ENCODE data around the gene COMT. TPM values are rescaled to one million over a fixed set of nuclear protein-coding genes. Genes with fewer than 3 reads are reported as not detected.
"Not testable (repeated sequence)": the region's sequence is repeated elsewhere in the genome, so short reads cannot be mapped to it uniquely, and the experiment has no call there.

The COMT gene
- total and polyA plus RNA-seq, 9 donors, result 23.1 to 200 (median 161) TPM

- WGBS, 3 donors, result 70 to 78% (median 75%) methylated on average over 9 of the region's 9 CpGs
- TF ChIP-seq EP300 (IDR thresholded peaks at IDR 0.05) (no peak), CTCF (IDR thresholded peaks at IDR 0.05) (no peak), POLR2A (IDR thresholded peaks at IDR 0.05) (no peak)
Measured at GRCh38 chr22:19933341-19934241, 8.0 kb upstream of the COMT start.

DNA sequence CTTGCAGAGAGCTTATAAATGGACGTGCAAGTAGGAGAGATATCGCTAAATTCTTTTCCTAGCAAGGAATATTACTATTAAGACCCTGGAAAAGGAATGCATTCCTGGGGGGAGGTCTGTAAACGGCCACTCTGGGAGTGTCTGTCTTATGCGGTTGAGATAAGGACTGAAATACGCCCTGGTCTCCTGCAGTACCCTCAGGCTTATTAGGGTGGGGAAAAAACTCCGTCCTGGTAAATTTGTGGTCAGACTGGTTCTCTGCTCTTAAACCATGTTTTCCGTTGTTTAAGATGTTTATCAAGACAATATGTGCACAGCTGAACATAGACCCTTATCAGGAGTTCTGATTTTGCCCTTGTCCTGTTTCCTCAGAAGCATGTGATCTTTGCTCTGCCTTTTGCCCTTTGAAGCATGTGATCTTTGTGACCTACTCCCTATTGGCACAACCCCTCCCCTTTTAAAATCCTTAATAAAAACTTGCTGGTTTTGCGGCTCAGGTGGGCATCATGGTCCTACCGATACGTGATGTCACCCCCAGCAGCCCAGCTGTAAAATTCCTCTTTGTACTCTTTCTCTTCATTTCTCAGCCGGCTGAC lies 6.4 kb upstream of the COMT start:
- H3K4me1 ChIP-seq (ENCODE audit: insufficient read depth); H3K4me3 ChIP-seq; DNase-seq; H3K9me3 ChIP-seq; intact Hi-C loops (cut with DNase I); H3K27ac ChIP-seq; H3K36me3 ChIP-seq; H3K27me3 ChIP-seq: not testable (repeated sequence)
- WGBS, 3 donors, result 89 to 91% (median 89%) methylated on average over 11 of the region's 11 CpGs

More at GRCh38 chr22:19933341-19934241, 8.0 kb upstream of the COMT start:
- H3K9me3 ChIP-seq, result no peaks in the 10 kb centered on the region
- no peaks in the 10 kb centered on the region for H3K27me3 ChIP-seq
- H3K27ac ChIP-seq, result no peak overlapping the region
- H3K36me3 ChIP-seq, result no peaks in the 10 kb centered on the region
- intact Hi-C loops (cut with DNase I), result no loop called here
- H3K4me3 ChIP-seq, result no peak overlapping the region
- DNase-seq, result no peak
- H3K4me1 ChIP-seq (ENCODE audit: insufficient read depth), result no peaks in the 10 kb centered on the region

GRCh38 chr22:19936513-19936912 lies 5.1 kb upstream of the COMT start:
- TF ChIP-seq POLR2A (IDR thresholded peaks at IDR 0.05), result no peak
- TF ChIP-seq EP300 (IDR thresholded peaks at IDR 0.05), result no peak
- TF ChIP-seq CTCF (IDR thresholded peaks at IDR 0.05), result no peak
- Histone ChIP-seq H3K9me3 (no peaks in the 10 kb centered on the region), H3K4me1 (ENCODE audit: insufficient read depth) (peaks cover 6% of the 10 kb centered on the region), H3K27ac (no peak overlapping the region), H3K27me3 (no peaks in the 10 kb centered on the region), H3K36me3 (no peaks in the 10 kb centered on the region), H3K4me3 (no peak overlapping the region)
- intact Hi-C loops (cut with DNase I), result no loop called here
- DNase-seq, result no peak
- WGBS, 3 donors, result 96 to 98% (median 96%) methylated on average over 7 of the region's 7 CpGs

GRCh38 chr22:19937616-19938473 lies 3.7 kb upstream of the COMT start:
- WGBS, 3 donors, result 89 to 91% (median 90%) methylated on average over 16 of the region's 16 CpGs
- Histone ChIP-seq H3K36me3 (no peaks in the 10 kb centered on the region), H3K27ac (no peak overlapping the region), H3K9me3 (no peaks in the 10 kb centered on the region), H3K4me3 (no peak overlapping the region), H3K27me3 (no peaks in the 10 kb centered on the region), H3K4me1 (ENCODE audit: insufficient read depth) (peaks cover 7% of the 10 kb centered on the region)
- TF ChIP-seq POLR2A (IDR thresholded peaks at IDR 0.05) (no peak), CTCF (IDR thresholded peaks at IDR 0.05) (no peak), EP300 (IDR thresholded peaks at IDR 0.05) (no peak)
- intact Hi-C loops (cut with DNase I), result no loop called here
- no peak for DNase-seq

Measured in ovary (tissue), 9 donors.